Measurements from ENCODE around the gene SPTB.

DNA sequence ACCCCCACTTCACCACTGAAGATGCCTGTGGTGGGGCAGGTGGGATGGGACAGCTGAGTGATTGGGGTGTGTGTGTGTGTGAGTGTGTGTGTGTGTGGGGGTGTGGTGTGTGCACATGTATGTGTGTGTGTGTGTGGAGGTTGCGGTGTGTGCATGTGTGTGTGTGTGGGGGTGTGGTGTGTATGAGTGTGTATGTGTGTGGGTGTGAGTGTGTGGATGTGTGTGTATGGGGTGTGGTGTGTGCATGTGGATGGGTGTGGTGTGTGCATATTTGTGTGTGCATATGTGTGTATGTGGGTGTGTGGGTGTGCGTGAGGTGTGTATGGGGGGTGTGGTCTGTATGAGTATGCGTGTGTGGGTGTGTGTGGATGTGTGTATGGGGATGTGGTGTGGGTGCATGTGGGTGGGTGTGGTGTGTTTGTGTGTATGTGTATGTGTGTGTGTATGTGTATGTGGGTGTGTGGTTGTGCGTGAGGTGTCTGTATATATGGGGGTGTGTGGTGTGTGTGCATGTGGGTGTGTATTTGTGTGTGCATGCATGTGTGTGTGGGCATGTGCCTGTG lies 113.9 kb downstream of the SPTB start:
- no peak for TF ChIP-seq POLR2A (IDR thresholded peaks at IDR 0.05; ENCODE audit: low read length)
- no peak for TF ChIP-seq GATA1 (IDR thresholded peaks at IDR 0.05; ENCODE audit: low read depth, low read length)
